RWPE2 (cell line): Measurements from ENCODE around the gene BAZ2A.
"Not testable (repeated sequence)": the region's sequence is repeated elsewhere in the genome, so short reads cannot be mapped to it uniquely, and the experiment has no call there.

Experiments
- ATAC-seq: fragments of 200-7000 bp; cut with Tn5 transposase; 3 replicates; pipeline ENCODE4 v1.9.1; 2021; ENCODE audit warnings: low read depth
- DNase-seq: peaks from one replicate; pipeline ENCODE4 v3.0.0-alpha.2; 2020; ENCODE audit warnings: low spot score
- H3K27ac ChIP-seq: fragments of 450-650 bp; 2 replicates; pipeline ENCODE4 v1.5.1; 2017; ENCODE audit warnings: mild to moderate bottlenecking; ENCODE audit not compliant: poor library complexity, severe bottlenecking
- H3K27me3 ChIP-seq: fragments of 250-450 bp; sonication (Bioruptor Pico); 2 replicates; pipeline ENCODE4 v1.5.1; 2021; ENCODE audit warnings: mild to moderate bottlenecking, moderate library complexity; ENCODE audit not compliant: insufficient read depth, poor library complexity, severe bottlenecking
- H3K36me3 ChIP-seq: fragments of 250-450 bp; sonication (Bioruptor Pico); 2 replicates; pipeline ENCODE4 v1.5.1; 2020; ENCODE audit warnings: low read depth, mild to moderate bottlenecking, moderate library complexity
- H3K4me1 ChIP-seq: fragments of 250-450 bp; sonication (Bioruptor Pico); 2 replicates; pipeline ENCODE4 v1.5.1; 2021; ENCODE audit warnings: mild to moderate bottlenecking, moderate library complexity; ENCODE audit not compliant: insufficient read depth, poor library complexity, severe bottlenecking
- H3K4me3 ChIP-seq: fragments of 250-450 bp; sonication (Bioruptor Pico); 2 replicates; pipeline ENCODE4 v1.5.1; 2021; ENCODE audit warnings: mild to moderate bottlenecking, moderate library complexity; ENCODE audit not compliant: severe bottlenecking
- H3K9me3 ChIP-seq: fragments of 250-450 bp; sonication (Bioruptor Pico); 2 replicates; pipeline ENCODE4 v1.5.1; 2021; ENCODE audit warnings: mild to moderate bottlenecking, moderate library complexity; ENCODE audit not compliant: severe bottlenecking
- TF ChIP-seq, protein P1 (sequence below): fragments of 450-650 bp; IDR thresholded peaks from one replicate; pipeline ENCODE4 v1.5.1; 2017; ENCODE audit warnings: mild to moderate bottlenecking, moderate library complexity; ENCODE audit not compliant: poor library complexity, severe bottlenecking

Gene BAZ2A

GRCh38 chr12:56657416-56658379 is 27.6 kb upstream of the BAZ2A start:
- Histone ChIP-seq H3K4me1 (no peaks in the 10 kb centered on the region), H3K9me3 (no peaks in the 10 kb centered on the region), H3K4me3 (no peak overlapping the region), H3K27me3 (no peaks in the 10 kb centered on the region), H3K27ac (no peak overlapping the region), H3K36me3 (no peaks in the 10 kb centered on the region; the same call in 1 of the 2 replicates)
- ATAC-seq (peak; percentile 32; the same call in 2 of the 3 replicates), DNase-seq (no peak)
- TF ChIP-seq, protein P1, sequence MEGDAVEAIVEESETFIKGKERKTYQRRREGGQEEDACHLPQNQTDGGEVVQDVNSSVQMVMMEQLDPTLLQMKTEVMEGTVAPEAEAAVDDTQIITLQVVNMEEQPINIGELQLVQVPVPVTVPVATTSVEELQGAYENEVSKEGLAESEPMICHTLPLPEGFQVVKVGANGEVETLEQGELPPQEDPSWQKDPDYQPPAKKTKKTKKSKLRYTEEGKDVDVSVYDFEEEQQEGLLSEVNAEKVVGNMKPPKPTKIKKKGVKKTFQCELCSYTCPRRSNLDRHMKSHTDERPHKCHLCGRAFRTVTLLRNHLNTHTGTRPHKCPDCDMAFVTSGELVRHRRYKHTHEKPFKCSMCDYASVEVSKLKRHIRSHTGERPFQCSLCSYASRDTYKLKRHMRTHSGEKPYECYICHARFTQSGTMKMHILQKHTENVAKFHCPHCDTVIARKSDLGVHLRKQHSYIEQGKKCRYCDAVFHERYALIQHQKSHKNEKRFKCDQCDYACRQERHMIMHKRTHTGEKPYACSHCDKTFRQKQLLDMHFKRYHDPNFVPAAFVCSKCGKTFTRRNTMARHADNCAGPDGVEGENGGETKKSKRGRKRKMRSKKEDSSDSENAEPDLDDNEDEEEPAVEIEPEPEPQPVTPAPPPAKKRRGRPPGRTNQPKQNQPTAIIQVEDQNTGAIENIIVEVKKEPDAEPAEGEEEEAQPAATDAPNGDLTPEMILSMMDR = no peak

DNA sequence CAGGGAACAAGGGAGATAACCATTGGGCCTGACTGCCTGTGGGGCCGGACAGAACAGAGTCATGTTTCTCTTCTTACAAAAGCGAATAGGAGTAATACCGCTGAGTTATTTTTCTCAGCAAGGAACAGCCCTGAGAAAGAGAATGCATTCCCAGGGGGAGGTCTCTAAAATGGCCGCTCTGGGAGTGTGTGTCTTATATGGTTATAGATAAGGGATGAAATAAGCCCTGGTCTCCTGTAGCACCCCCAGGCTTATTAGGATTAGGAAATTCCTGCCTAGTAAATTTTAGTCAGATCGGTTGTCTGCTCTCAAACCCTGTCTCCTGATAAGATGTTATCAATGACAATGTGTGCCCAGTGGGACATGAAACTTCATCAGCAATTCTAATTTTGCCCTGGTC is 23.7 kb upstream of the BAZ2A start:
- H3K9me3 ChIP-seq, H3K27me3 ChIP-seq, ATAC-seq, DNase-seq, H3K4me1 ChIP-seq, H3K36me3 ChIP-seq, H3K27ac ChIP-seq, H3K4me3 ChIP-seq: not testable (repeated sequence)

DNA sequence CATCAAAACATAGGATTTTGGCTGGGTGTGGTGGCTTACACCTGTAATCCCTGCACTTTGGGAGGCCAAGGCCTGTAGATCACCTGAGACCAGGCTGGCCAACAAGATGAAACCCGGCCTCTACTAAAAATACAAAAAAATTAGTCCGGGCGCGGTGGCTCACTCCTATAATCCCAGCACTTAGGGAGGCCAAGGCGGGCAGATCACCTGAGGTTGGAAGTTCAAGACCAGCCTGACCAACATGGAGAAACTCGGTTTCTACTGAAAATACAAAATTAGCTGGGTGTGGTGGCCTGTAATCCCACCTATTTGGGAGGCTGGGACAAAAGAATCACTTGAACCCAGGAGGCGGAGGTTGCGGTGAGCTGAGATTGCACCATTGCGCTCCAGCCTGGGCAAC is 17.9 kb upstream of the BAZ2A start:
- H3K27me3 ChIP-seq, H3K4me3 ChIP-seq, DNase-seq, H3K27ac ChIP-seq, ATAC-seq, H3K4me1 ChIP-seq, H3K9me3 ChIP-seq: not testable (repeated sequence)
- peaks cover 21% of the 10 kb centered on the region for H3K36me3 ChIP-seq

GRCh38 chr12:56645717-56646446 is 15.8 kb upstream of the BAZ2A start, which contains the start of gene ATP5F1B:
Gene ATP5F1B (minus strand): TSS chr12:56645984. CDS start chr12:56645963, 21 bp downstream.
- H3K9me3 ChIP-seq = no peaks in the 10 kb centered on the region
- peak; percentile 99 for ATAC-seq
- TF ChIP-seq, protein P1 = no peak
- DNase-seq = peak; percentile 97
- H3K27ac ChIP-seq = peak within 1 kb of the TSS; percentile 65
- H3K4me3 ChIP-seq = peak within 1 kb of the TSS; percentile 71
- peaks cover 8% of the 10 kb centered on the region for H3K4me1 ChIP-seq
- peaks cover 41% of the 10 kb centered on the region for H3K36me3 ChIP-seq
- no peaks in the 10 kb centered on the region for H3K27me3 ChIP-seq

DNA sequence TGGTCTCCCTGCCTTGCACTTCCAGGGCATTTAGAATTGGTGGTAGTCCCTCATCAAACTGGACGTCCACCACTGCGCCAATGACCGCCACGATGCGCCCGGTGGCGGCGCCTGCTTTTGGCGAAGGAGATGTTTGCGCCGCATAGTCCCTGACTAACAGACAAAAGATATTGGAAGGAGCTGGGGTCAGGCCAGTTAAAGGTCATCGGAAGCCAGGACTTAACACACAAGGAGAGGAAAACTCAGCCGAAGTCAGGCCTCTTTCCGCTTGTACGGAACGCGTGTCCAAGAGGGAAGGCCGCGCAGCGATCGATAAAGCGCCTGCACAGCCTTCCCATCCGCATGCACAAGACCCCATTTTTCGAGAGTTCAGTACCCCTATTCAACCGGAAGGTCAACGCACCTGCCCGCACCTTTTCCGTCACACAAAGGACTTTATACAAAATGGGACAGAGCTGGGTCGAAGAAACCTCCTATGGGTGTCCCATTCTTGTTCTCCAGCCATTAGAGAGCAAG is 15.1 kb upstream of the BAZ2A start:
- Histone ChIP-seq H3K4me3 (peak overlapping the region; percentile 71), H3K27ac (peak overlapping the region; percentile 65), H3K9me3 (no peaks in the 10 kb centered on the region), H3K36me3 (peaks cover 48% of the 10 kb centered on the region), H3K27me3 (no peaks in the 10 kb centered on the region), H3K4me1 (peaks cover 8% of the 10 kb centered on the region)
- DNase-seq (no peak), ATAC-seq (no peak)
- TF ChIP-seq, protein P1 = no peak
